Rectal smooth muscle tissue (tissue), 1 donor: ENCODE data around the gene RNF167.
A peak's percentile ranks its signal among the peaks of the same experiment; 100 is the strongest.

Experiments
- H3K27ac ChIP-seq: one replicate; pipeline ENCODE4 v1.7.0; 2013; ENCODE audit warnings: low read depth, low read length, inconsistent platforms
- H3K27me3 ChIP-seq: one replicate; pipeline ENCODE4 v1.7.0; 2013; ENCODE audit warnings: low read length; ENCODE audit not compliant: control insufficient read depth, insufficient read depth
- H3K36me3 ChIP-seq: one replicate; pipeline ENCODE4 v1.7.0; 2013; ENCODE audit warnings: low read length; ENCODE audit not compliant: control insufficient read depth, insufficient read depth
- H3K4me1 ChIP-seq: one replicate; pipeline ENCODE4 v1.7.0; 2013; ENCODE audit warnings: low read length; ENCODE audit not compliant: control insufficient read depth, insufficient read depth
- H3K4me3 ChIP-seq: one replicate; pipeline ENCODE4 v1.7.0; 2013; ENCODE audit warnings: low read length
- H3K9ac ChIP-seq: one replicate; pipeline ENCODE4 v1.7.0; 2013; ENCODE audit warnings: low read length

Gene RNF167

DNA sequence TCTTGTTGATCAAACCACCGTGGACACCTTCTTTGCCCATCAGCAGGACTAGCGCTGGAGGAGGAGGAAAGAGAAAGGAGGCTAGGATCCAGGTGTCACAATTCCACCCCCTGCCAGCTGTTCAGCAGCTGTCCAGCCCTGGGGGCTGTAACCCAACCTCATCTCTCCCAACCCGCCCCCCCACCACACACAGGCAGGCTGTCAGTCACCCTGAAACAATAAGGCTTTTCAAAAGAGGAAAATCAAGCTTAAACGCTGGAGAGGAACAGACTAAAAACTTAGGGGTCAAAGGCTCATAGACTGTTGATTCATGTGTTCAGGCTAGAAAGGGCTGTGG, 5.8 kb downstream of the RNF167 start:
- H3K9ac ChIP-seq, result no peak overlapping the region
- H3K4me3 ChIP-seq, result peak overlapping the region; percentile 98
- peak overlapping the region; percentile 99 for H3K27ac ChIP-seq
- peaks cover 25% of the 10 kb centered on the region for H3K4me1 ChIP-seq
- H3K27me3 ChIP-seq, result no peaks in the 10 kb centered on the region
- peaks cover 35% of the 10 kb centered on the region for H3K36me3 ChIP-seq

- no peak overlapping the region for H3K9ac ChIP-seq
- H3K27ac ChIP-seq, result peak overlapping the region; percentile 99
- H3K4me3 ChIP-seq, result peak overlapping the region; percentile 98
- peaks cover 35% of the 10 kb centered on the region for H3K36me3 ChIP-seq
- peaks cover 21% of the 10 kb centered on the region for H3K4me1 ChIP-seq
- H3K27me3 ChIP-seq, result no peaks in the 10 kb centered on the region
Measured at GRCh38 chr17:4946312-4946976, 6.4 kb downstream of the RNF167 start.

DNA sequence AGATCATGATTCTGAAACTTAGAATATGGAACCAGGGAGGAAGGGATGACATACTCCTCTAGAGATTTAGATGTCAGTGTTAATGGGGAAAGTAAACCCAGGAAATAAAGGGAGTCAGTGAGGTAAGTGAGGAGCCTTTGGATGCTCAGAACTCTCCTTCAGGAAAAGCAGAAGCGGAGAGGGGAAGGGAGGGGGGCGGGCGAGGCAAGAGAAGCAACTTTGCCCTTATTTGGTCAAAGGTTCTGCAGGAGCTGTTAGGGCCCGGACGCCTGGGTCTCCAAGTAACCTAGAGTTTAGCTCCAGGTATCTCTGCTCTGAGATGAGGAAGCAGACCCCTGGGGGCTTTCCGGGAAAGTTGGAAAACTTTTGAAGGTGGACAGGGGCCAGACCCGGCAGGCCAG, 6.9 kb downstream of the RNF167 start:
- H3K4me3 ChIP-seq, result peak overlapping the region; percentile 98
- H3K27me3 ChIP-seq, result no peaks in the 10 kb centered on the region
- peaks cover 35% of the 10 kb centered on the region for H3K36me3 ChIP-seq
- peaks cover 23% of the 10 kb centered on the region for H3K4me1 ChIP-seq
- peak overlapping the region; percentile 99 for H3K27ac ChIP-seq
- H3K9ac ChIP-seq, result peak overlapping the region; percentile 34

GRCh38 chr17:4947411-4948165, 7.5 kb downstream of the RNF167 start:
- Histone ChIP-seq H3K36me3 (peaks cover 32% of the 10 kb centered on the region), H3K4me3 (peak overlapping the region; percentile 98), H3K4me1 (peaks cover 23% of the 10 kb centered on the region), H3K27ac (peak overlapping the region; percentile 99), H3K9ac (peak overlapping the region; percentile 96), H3K27me3 (no peaks in the 10 kb centered on the region)

DNA sequence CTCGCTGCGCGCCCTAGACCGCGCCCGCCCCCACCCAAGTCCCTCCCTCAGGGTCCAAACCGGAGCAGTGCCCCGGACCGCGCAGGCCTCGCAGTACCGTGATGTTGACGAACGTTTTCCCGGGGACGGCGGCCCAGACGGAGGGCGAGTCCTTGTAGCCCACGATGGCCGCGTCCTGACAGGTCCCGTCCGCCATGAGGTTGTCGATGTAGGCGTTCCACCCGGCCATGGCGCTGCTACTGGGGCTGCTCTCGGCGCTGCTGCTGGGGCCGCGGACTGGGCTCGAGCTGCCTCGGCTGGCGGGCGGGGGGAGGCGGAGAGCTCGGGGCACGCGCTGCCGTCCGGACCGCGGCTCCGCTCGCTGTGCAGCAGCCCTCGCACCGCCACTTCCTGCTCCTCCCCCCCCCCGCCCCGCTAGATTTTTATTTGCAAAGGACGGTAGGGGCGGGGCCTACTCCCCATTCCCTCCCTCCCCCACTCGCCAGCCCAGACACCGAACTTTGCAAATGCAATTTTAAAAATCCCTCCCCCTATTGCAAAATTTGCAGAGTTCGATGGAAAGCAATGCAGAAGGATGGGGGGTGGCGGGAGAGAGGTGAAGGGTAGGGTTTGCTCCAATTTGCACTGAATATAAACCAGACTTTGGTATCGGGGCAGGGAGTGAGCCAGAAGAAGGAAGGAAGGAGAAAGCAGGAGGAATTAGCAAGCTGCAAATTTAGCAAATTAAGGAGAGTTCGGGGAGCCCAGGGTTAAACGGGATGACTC, 8.3 kb downstream of the RNF167 start, which contains the start of gene PFN1:
Gene PFN1 (minus strand): TSS at position 365 of the 765 bp plus-strand sequence. CDS start 136 bp downstream, at position 229.
- H3K4me3 ChIP-seq, result peak within 1 kb of the TSS; percentile 98
- H3K4me1 ChIP-seq, result peaks cover 23% of the 10 kb centered on the region
- H3K27ac ChIP-seq, result peak within 1 kb of the TSS; percentile 99
- H3K36me3 ChIP-seq, result peaks cover 24% of the 10 kb centered on the region
- no peaks in the 10 kb centered on the region for H3K27me3 ChIP-seq
- H3K9ac ChIP-seq, result peak within 1 kb of the TSS; percentile 96

DNA sequence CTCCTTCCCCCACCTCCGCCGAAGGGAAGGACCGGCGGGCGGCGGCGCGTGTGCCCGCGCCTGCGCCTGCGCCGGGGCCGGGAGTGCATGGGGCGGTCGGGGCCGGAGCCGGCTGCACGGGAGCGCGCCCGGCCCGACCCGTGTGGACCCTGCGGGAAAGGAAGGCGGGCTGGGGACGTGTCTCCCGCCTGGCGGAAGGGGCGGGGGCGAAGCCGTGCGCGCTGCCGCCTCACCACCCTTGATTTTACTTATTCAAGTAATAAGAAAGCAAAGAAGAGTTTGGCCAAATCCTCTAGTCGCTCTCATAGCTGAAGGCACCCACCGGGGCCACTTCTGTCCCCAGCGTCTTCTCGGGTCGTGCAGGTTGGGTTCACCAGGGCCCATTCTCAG, 8.9 kb downstream of the RNF167 start:
- H3K4me1 ChIP-seq, result peaks cover 23% of the 10 kb centered on the region
- H3K36me3 ChIP-seq, result peaks cover 22% of the 10 kb centered on the region

GRCh38 chr17:4949321-4950074, 9.4 kb downstream of the RNF167 start:
- H3K4me3 ChIP-seq, result peak overlapping the region; percentile 67
- peaks cover 23% of the 10 kb centered on the region for H3K4me1 ChIP-seq
- peaks cover 17% of the 10 kb centered on the region for H3K36me3 ChIP-seq
- peak overlapping the region; percentile 46 for H3K9ac ChIP-seq
- H3K27ac ChIP-seq, result peak overlapping the region; percentile 99
- H3K27me3 ChIP-seq, result no peaks in the 10 kb centered on the region

More for the DNA sequence above, 8.9 kb downstream of the RNF167 start:
- no peaks in the 10 kb centered on the region for H3K27me3 ChIP-seq
- peak overlapping the region; percentile 46 for H3K9ac ChIP-seq
- H3K4me3 ChIP-seq, result peak overlapping the region; percentile 67
- H3K27ac ChIP-seq, result peak overlapping the region; percentile 99

- Histone ChIP-seq H3K27me3 (no peaks in the 10 kb centered on the region), H3K36me3 (peaks cover 10% of the 10 kb centered on the region), H3K4me3 (peak overlapping the region; percentile 69), H3K9ac (peak overlapping the region; percentile 81), H3K27ac (peak overlapping the region; percentile 99), H3K4me1 (peaks cover 19% of the 10 kb centered on the region)
Measured at GRCh38 chr17:4950075-4950745, 10.1 kb downstream of the RNF167 start.

DNA sequence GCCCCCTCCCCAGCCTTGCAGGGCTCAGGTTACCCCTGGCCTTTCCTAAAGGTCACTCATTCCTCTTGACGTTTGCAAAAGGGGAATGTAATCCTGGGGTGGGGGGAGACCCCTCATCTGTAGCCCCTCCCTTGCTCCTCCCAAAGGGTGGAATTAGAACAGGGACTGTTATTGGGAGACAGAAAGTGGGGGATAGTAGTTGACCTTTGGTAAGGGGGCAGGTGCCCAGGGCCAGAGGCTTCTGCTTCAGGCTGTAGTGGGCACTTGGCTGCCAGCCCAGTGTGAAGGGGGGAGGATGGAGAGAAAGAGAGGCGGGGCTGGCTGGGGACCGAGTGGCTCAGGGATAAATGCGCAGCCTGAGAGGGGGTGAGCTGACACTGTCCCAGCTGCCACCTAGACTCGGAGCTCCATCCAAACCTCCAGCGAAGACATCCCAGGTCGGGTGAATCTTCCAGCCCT, 10.7 kb downstream of the RNF167 start, which contains the start of gene ENO3:
Gene ENO3 (plus strand): TSS at position 374 of the 459 bp plus-strand sequence. CDS start 711 bp downstream, outside the sequence.
- peak within 1 kb of the TSS; percentile 99 for H3K27ac ChIP-seq
- H3K27me3 ChIP-seq, result no peaks in the 10 kb centered on the region
- H3K9ac ChIP-seq, result peak within 1 kb of the TSS; percentile 81
- H3K4me1 ChIP-seq, result peaks cover 14% of the 10 kb centered on the region
- H3K4me3 ChIP-seq, result peak within 1 kb of the TSS; percentile 69
- peaks cover 4% of the 10 kb centered on the region for H3K36me3 ChIP-seq

GRCh38 chr17:4951486-4951885, 11.4 kb downstream of the RNF167 start:
- H3K4me1 ChIP-seq, result peaks cover 7% of the 10 kb centered on the region
- H3K27me3 ChIP-seq, result no peaks in the 10 kb centered on the region
- H3K9ac ChIP-seq, result no peak overlapping the region
- H3K27ac ChIP-seq, result no peak overlapping the region
- H3K4me3 ChIP-seq, result no peak overlapping the region
- no peaks in the 10 kb centered on the region for H3K36me3 ChIP-seq

DNA sequence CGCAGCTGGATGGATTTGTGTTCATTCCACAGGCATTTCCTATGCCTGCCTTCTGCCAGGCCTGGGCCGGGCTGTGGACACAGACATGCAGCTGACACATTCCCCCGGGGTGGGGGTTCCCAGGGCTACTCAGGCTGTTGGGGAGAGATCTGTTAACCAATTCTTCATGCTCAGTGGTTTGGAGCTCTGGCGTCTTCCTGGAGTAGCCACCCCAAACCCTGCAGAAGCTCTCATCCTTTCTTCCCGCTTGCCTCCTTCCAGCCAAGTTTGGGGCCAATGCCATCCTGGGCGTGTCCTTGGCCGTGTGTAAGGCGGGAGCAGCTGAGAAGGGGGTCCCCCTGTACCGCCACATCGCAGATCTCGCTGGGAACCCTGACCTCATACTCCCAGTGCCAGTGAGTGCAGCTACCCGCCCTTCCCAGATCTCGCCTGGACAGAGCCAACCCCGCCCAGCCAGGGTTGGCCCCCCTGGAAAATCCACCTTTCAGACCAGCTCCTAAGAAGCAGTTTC, 13.4 kb downstream of the RNF167 start:
- Histone ChIP-seq H3K27me3 (no peaks in the 10 kb centered on the region), H3K9ac (no peak overlapping the region), H3K4me3 (no peak overlapping the region), H3K27ac (no peak overlapping the region), H3K36me3 (no peaks in the 10 kb centered on the region), H3K4me1 (peaks cover 5% of the 10 kb centered on the region)
